Dedifferentiated amniotic fluid mesenchymal stem cell (primary cell): ENCODE data around the gene BRMS1.
"Not testable (repeated sequence)": the region's sequence is repeated elsewhere in the genome, so short reads cannot be mapped to it uniquely, and the experiment has no call there.

Source experiments
- DNase-seq: peaks from one replicate; pipeline ENCODE4 v3.0.0-alpha.2; 2016; ENCODE audit errors: extremely low spot score

BRMS1 gene, protein sequence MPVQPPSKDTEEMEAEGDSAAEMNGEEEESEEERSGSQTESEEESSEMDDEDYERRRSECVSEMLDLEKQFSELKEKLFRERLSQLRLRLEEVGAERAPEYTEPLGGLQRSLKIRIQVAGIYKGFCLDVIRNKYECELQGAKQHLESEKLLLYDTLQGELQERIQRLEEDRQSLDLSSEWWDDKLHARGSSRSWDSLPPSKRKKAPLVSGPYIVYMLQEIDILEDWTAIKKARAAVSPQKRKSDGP

DNA sequence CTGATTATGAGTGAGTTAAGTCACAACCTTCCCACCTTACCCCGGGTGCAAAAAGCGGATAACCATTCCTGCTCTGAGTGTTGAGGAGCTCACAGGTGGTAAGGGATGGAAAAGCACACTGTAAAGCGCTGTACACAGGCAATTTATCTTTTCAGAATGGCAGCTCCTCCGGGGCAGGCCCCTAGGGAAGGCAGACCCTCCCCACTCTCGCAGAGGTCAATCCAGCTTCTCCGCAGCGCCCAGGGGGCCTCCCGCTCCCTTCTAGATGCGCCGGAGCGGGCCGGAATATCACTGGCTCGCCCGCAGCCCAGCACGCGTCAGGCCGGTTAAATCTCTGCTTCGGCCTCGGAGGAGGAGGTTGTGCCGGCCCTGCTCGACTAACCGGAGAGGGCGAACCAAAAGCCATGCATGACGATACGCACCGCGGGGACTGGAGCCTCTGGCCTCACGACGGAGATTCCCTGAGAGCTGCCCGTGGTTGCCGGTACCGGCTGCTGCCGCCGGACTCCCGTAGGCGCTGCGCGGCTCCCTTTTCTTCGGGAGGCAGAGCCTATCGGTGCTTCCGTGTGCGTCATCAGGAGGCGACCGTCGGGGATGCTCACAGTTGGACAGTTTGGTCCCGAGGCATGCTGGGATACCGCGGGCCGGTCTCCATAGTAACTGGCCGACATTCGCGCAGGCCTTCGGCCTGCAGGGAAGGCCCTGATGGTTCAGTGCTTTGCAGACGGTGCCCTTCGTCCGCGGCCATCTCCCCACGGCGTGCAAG, at the start of gene BRMS1:
Gene BRMS1 (minus strand): TSS at position 555 of the 766 bp plus-strand sequence. CDS start 2,870 bp downstream, outside the sequence.
- DNase-seq = peak; percentile 96

DNA sequence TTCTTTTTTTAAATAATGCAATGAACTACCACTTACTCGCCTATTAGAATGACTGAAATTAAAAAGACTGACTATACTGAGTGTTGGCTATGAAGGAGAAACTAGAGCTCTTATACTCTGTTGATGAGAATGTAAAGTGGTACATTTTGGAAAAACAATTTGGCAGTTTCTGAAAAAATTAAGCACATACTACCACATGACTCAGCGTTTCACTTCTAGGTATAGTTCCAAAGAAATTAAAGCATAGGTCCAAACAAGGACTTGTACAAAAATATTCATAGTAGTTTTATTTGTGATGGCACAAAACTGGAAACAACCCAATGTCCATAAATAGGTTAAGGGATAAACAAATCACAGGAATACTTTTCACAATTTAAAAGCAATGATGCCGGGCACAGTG, 49.0 kb upstream of the BRMS1 start:
- no peak for DNase-seq

DNA sequence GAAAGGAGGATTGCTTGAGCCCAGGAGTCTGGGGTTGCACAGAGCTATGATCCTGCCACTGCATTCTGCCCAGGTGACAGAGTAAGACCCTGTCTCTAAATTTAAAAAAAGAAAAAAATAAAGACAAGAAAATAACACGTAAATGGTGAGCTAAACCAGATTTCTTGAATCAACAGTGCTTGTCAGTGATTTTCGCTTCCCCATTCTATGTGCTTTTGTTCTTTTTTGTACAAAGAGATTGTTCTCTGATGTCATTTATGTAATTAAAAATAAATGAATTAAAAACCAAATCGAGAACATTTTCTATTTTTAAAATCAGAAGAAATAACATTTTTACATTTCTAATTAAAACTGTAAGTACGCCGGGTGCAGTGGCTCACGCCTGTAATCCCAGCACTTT, 46.4 kb upstream of the BRMS1 start:
- no peak for DNase-seq

DNA sequence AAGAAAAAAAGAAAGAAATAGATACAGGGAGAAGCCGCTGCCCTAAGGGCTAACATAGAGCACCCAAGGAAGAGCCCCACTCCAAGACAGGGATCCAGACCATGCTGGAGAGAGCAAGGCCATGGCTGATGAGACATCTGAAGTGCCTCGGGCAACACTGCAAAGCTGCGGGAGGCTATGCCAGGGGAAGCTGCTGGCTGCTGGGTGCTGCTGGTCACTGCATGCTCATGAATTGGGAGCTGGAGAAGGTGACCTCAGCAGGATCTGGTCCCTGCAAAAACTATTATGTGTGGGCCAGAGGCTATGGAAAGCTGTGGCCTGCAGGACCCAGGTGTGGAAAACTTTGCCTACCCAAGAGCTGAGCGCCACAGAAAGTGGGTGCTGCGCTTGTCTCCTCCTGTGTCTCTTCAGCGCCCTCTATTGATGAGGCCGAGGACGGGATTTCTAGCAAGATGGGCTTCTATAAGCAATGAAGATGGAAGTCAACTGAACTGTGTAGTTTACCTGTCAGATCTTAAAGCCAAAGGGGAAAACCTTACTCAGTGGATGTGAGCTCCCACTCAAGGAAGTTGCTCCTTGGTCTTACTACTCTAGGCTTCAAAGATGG, 44.0 kb upstream of the BRMS1 start:
- DNase-seq = peak; percentile 75

DNA sequence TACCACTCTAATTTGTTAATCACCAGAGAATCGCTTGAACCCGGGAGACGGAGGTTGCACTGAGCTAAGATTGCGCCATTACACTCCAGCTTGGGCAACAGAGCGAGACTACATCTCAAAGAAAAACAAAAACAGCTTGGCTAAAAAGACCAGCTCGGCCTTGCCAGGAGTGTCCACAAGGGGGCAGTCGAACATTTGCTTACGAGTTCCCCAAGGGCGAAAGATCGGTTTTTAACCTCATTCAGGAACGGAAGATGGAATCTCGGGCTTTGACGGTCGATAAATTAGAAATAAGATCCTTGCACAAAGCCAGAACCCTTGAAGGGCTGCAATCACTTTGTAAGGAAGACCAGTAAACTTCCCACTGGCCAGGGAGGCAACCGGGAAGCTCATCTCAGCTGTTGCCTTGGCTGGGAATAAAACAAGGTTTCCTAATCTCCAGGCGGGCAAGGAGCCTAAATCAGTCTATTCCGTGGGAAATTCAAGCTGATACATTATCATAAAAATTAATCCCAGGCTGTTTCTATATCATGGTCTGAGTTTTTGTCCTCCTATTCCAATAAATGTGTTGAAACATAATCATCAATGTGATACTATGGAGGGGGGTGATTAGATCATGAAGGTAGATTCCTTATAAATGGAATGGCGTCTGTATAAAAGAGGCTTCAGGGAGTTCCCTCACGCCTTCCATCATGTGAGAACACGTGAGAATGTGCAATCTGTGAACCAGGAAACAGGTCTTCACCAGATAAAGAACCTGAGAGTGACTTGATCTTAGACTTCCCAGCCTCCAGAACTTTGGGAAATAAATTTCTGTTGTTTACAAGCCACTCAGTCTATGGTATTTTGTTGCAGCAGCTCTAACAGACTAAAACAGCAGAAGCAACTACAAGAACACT, 41.5 kb upstream of the BRMS1 start:
- DNase-seq = peak; percentile 90

DNA sequence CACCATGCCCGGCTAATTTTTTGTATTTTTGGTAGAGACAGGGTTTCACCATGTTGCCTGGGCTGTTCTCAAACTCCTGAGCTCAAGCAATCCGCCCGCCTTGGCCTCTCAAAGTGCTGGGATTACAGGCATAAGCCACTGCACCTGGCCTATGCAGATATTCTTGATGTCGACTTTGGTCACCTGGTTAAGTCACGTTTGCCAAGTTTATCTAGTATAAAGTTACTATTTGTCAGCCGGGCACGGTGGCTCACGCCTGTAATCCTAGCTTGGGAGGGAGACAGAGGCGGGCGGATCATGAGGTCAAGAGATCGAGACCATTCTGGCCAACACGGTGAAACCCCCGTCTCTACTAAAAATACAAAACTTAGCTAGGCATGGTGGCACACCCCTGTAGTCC, 39.4 kb upstream of the BRMS1 start:
- DNase-seq = not testable (repeated sequence)

DNA sequence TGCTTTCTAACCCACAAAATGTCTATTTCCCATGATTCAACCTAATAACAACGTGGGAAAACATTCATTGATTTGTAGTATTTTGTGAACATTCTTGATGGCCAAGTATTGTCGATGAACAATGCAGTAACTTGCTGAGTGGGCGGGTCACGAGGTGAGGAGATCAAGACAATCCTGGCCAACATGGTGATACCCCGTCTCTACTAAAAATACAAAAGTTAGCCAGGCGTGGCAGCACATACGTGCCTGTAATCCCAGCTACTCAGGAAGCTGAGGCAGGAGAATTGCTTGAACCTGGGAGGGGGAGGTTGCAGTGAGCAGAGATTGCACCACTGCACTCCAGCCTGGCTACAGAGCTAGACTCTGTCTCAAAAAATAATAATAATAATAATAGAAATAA, 35.4 kb upstream of the BRMS1 start:
- DNase-seq = not testable (repeated sequence)

DNA sequence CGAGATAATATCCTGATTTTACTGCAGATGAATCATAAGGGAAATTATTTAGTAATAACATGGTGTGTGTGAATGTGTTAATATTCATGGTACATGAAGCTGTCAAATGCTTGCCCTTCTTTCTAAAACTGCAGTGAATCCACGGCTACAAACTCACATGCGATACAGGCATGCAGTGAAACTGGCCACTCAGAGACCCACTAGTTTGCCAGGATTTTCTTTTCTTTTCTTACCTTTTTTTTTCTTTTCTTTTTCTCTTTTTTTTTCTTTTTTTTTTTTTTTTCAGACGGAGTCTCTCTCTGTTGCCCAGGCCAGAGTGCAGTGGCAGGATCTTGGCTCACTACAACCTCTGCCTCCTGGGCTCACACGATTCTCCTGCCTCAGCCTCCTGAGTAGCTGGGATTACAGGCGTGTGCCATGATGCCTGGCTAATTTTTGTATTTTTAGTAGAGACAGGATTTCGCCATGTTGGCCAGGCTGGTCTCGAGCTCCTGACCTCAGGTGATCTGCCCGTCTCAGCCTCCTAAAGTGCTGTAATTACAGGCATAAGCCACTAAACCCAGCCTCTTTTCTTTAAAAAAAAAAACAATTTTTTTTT, 28.9 kb upstream of the BRMS1 start:
- DNase-seq = not testable (repeated sequence)

DNA sequence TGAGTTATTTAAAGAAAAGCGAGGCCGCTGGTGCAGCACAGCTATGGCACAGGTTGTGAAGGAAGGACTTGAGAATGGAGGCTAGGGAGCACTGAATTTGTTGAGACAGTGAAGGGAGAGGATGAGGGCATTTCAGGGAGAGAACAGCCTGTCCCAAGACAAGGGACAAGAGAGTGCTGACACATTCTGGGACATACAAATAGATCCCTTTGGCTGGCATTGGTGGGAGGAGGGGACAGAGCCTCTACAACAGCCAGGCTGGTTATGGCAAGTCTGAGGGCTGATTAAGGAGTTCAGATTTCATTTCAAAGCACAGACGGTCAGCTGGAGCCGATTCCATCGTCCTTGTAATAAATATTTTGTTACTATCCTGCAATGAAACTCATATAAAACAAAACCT, 28.4 kb upstream of the BRMS1 start:
- no peak for DNase-seq

DNA sequence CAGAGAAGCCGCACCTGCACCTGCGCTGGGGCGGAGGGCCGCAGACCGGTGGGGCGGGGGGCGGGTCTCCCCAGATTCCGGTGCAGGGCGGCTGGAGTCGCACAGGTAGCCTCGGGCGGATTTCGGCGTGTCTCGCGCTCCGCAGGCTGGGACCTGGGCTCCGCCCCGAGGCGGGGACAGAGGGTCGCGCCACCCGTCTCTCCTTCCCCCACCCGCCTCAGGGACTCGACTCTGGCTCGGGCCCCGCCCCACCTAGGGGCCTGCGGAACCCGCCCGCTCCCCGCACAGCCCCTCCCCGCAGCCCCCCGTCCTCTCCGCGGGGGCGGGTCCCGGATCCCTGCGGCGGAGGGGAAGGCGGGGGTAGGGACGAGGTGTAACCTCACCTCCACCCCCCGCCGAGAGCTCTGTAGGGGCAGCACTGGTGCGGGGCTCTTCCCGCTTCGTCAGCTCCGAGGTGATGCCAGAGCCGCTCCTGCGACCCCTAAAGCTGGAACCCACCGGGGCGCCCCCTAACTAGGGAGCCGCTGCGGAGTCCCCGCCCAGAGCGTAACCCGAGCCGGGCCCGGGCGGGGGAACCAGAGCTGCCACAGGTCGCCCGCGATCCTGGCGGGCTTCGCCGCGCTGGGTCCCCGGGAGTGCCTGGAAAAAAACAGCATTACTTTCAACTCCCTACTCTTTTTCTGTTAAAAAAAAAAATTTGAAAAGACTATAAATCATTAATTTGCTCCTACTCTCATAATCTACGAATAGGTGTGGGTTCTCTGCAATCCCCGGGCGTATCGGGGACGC, 26.9 kb upstream of the BRMS1 start, which contains the start of gene SLC29A2:
Gene SLC29A2 (minus strand): TSS at position 134 of the 789 bp plus-strand sequence. CDS start 169 bp downstream, outside the sequence.
- no peak for DNase-seq

DNA sequence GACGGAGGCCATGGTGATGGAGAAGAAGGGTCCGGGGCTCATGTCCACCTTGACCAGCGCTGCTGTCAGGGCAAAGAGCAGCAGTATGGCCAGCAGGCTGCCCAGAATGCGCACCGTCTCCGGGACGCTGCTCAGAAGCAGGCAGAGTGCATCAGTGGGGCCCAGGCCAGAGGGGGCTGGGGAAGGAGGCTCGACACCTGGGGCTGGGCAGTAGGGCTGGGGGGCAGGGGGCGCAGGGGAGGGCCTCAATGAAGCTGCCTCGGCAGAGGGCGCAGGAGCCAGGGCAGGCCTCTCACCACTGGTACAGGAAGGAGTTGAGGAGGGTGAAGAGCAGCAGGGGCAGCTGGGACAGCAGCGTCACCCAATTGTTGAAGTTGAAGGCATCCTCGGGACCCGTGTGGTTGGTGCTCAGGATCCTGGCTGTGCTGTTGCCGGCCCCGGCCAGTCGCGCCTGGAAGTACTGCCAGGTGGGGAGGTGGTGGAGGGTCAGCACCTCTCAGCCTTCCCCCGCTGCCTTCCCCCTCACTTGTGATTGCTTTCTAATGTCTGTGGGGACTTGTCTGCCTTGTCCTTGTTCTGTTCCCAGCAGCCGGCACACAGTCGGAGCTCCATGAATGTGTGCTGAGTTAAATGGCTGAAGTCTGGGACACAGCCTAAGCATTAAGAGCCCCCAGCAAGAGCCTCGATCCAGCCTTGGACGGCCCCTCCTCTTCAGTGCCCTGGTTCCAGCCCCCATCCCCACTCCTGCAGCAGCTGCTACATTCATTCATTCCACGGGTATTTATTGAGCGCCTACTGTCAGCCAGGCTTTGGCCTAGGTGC, 24.4 kb upstream of the BRMS1 start:
- DNase-seq = no peak

DNA sequence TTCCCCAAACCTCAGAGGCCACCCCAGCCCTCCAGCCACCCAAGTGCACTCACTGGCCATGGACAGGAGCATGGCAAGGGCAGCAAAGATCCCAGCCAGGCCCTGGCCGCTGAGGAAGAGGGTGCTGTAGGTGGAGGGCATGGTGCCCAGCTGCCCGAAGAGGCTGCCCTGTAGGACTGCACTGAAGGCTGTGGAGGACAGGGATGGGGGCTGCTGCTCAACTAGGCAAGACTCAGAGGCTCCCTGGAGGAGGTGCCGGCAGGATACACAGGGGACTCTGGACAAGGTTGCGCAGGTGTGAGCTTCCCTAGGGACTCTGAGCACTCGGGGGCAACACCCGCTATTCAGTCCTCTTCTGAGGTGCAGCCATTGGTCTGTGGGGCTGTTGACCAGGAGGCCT, 23.6 kb upstream of the BRMS1 start:
- no peak for DNase-seq

DNA sequence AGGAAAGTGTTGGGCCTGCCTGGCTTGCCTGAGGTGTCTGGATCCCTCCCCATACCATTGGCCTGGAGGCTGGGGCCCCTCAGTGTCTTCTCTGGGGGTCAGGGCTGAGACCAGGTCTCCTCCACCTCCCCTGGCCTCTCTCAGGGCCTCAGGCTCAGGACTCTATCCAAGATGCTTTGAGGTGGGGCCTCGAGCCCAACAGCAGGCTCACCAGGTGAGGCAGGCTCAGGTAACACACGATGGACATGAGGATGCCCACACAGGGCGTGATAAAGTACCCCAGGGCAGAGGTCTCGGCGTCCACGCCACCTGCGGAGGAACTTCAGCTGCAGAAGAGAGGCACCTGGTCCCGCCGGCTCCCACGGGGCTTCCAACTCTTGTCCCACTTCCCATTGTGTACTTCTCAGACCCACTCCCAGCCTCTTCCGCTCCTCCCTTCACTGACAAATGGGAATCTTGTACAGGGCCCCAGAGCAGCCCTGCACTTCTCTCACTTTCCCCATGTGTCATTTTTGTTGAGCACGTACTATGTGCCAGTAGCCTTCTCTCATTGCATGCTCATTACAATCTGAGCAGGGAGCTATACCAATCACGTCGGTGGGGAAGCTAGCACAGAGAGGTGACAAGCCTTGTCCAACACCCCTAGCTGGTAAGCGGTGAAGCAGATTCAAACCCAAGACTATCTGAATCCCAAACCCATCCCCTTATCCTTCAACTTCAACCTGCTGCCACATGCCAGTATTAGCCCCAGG, 22.8 kb upstream of the BRMS1 start:
- no peak for DNase-seq

DNA sequence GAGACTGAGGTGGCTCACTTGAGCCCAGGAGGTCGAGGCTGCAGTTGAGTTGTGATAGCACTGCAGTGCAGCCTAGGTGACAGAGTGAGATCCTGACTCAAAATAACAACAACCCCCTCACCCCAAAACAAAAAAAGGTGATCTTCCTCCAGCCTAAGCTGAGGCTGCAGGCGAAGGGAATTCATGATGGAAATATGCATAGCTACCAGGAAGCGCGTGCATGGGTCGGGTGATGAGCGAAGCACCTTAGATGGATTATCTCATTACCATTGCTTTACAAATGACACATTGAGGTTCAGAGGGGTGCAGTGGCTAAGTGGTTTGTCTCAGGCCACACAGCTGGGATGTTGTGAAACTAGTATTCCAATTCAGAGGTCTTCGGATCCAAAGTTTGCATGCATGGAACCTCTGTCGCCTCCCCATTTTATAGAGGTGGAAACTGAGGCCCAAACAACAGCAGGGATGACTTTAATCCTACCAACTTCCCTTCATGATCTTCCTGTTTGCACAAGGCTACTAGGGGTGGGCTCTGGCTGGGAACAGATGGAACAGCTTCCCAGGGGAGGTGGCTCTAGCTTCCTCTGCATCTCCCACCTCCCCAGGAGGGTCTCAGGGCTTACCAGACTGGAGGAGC, 22.1 kb upstream of the BRMS1 start:
- no peak for DNase-seq

DNA sequence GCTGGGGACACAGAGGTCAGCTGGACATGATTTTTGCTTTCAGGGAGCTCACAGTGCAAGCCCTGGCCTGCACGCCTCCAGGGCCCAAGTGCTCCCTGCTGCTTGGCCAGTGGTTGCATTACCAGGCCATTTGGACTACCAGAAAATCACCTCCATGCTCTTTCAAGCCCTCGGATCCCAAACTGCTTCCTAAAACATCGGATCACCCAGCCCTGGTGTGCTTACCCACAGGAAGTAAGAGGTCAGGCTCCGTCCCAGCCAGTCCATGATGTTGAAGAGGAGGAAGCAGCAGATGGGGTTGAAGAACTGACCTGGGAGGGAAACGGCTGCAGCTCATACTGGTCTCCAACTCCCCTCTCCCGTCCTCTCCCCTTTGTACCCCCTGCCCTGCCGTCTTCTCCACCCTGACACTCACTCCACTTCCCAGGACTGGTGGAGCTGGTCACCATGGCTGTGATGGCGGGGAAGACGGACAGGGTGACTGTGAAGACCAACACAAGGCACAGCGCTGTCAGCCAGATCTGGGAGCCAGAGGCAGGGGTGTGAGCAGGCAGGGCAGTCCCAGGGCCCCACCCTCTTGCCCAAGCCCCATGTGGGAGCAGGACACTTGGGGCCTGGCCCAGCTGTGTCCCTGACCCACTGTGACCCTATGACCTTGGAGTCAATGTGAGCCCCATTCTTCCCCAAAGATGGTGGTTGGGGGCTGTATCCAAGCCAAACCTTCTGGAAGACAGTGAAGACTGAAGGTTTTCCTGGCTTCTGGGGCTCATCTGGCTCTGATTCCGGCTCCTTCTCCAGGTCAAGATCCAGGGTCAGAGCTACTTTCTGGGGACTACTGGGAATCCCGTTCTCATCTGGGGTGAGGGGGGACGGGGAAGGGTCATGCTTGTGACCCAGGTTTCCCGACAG, 21.1 kb upstream of the BRMS1 start:
- no peak for DNase-seq

DNA sequence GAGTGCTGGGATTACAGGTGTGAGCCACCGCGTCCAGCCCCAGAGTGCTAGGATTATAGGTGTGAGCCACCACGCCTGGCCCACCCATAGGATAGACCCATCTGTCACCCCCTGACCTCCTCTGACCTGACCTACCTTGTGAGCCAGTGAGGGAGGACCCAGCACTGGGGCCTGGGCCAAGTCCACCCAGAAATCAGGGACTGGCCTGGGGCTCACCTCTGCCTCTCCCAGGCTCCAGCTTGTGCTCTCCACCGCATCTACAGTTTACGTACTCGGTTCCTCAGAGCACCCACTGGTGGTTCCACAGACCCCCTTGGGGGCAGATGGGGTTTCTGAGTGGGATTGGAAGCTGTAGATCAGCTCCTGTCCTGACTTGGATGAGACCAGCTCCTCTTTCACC, 20.3 kb upstream of the BRMS1 start:
- DNase-seq = no peak

DNA sequence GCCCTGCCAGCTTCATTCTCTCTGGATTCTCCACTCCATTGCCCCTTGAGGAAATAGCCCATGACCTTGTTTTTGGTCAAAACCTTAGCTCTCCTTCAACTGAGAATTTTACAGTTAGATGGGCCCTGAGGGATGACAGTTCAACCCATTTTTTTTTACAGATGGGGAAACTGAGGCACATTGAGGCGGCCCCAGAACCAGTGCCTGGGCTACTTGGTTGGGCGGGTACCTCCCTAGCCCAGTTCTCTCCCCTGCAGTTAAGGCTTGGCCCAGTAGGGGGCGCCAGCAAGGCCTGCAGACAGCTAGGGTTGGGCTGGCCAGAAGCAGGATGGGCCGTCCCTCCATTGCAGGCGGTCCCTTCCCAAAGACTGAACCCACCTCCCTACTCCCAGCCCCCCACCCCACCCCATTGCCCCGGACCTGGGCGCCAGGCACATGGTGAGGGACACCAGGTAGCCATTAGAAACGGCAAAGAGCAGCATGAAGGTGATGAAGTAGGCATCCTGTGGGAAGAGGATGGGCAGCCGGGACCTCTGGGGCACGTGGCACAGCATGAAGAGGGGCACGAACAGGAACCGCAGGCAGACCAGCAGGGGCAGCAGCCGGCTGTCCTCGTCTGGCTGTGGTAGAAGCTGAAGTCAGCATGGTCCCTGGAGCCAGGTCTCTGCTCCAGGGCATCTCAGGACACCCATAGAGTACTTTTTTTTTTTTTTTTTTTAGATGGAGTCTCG, 19.1 kb upstream of the BRMS1 start:
- no peak for DNase-seq
